Stimulated activated CD8-positive, alpha-beta memory T cell treated with anti-CD3 and anti-CD28 coated beads, Interleukin-12 subunit alpha, Interleukin-12 subunit beta, amount 100 ng/mL, for 24 hours (primary cell): Measurements from ENCODE around the gene ZSCAN5A.
A peak's percentile ranks its signal among the peaks of the same experiment; 100 is the strongest.
"Not testable (repeated sequence)": the region's sequence is repeated elsewhere in the genome, so short reads cannot be mapped to it uniquely, and the experiment has no call there.

Experiments used
- DNase-seq: peaks from one replicate; pipeline ENCODE4 v3.0.0-alpha.2; 2020; ENCODE audit errors: extremely low read depth

ZSCAN5A gene

GRCh38 chr19:56314381-56315076 lies at the start of gene ZSCAN5A:
Gene ZSCAN5A, minus strand, starts transcription at chr19:56314839. Its CDS starts 89,793 bp downstream, at chr19:56225046.
- peak; percentile 94 for DNase-seq

- DNase-seq, result no peak
Measured at GRCh38 chr19:56360841-56361240, 46.2 kb upstream of the ZSCAN5A start.

- DNase-seq, result no peak
Measured at GRCh38 chr19:56356944-56357343, 42.3 kb upstream of the ZSCAN5A start.

- no peak for DNase-seq
Measured at GRCh38 chr19:56355517-56355916, 40.9 kb upstream of the ZSCAN5A start.

- no peak for DNase-seq
Measured at GRCh38 chr19:56351208-56351607, 36.6 kb upstream of the ZSCAN5A start.

- DNase-seq, result no peak
Measured at GRCh38 chr19:56350416-56351045, 35.9 kb upstream of the ZSCAN5A start.

- DNase-seq, result no peak
Measured at GRCh38 chr19:56348289-56348877, 33.7 kb upstream of the ZSCAN5A start.

GRCh38 chr19:56347163-56347778 lies 32.6 kb upstream of the ZSCAN5A start:
- DNase-seq, result no peak

GRCh38 chr19:56341948-56342347 lies 27.3 kb upstream of the ZSCAN5A start:
- no peak for DNase-seq

- DNase-seq, result not testable (repeated sequence)
Measured at GRCh38 chr19:56339031-56339430, 24.4 kb upstream of the ZSCAN5A start.

- not testable (repeated sequence) for DNase-seq
Measured at GRCh38 chr19:56337077-56337476, 22.4 kb upstream of the ZSCAN5A start.

- DNase-seq, result not testable (repeated sequence)
Measured at GRCh38 chr19:56335371-56335770, 20.7 kb upstream of the ZSCAN5A start.

- no peak for DNase-seq
Measured at GRCh38 chr19:56333506-56333905, 18.9 kb upstream of the ZSCAN5A start.

- DNase-seq, result no peak
Measured at GRCh38 chr19:56332695-56333094, 18.1 kb upstream of the ZSCAN5A start.

GRCh38 chr19:56324436-56324835 lies 9.8 kb upstream of the ZSCAN5A start:
- DNase-seq, result no peak

GRCh38 chr19:56321989-56322440 lies 7.4 kb upstream of the ZSCAN5A start:
- no peak for DNase-seq

- no peak for DNase-seq
Measured at GRCh38 chr19:56321254-56321988, 6.8 kb upstream of the ZSCAN5A start.

- DNase-seq, result no peak
Measured at GRCh38 chr19:56319991-56320390, 5.4 kb upstream of the ZSCAN5A start.

GRCh38 chr19:56317749-56318148 lies 3.1 kb upstream of the ZSCAN5A start:
- DNase-seq, result no peak

GRCh38 chr19:56316728-56317127 lies 2.1 kb upstream of the ZSCAN5A start:
- no peak for DNase-seq

GRCh38 chr19:56315077-56315828 lies 614 bp upstream of the ZSCAN5A start:
- peak; percentile 75 for DNase-seq
